Keratinocyte (primary cell): Measurements from ENCODE around the gene DBNDD1.

Source experiments
- CTCF ChIP-seq, 3 experiments: IDR thresholded peaks in 1 of 3; conservative IDR thresholded peaks in 1 of 3; optimal IDR thresholded peaks in 1 of 3; 2 replicates in 2 of 3; 3 replicates in 1 of 3; pipeline versions ENCODE3 to v1.5.1; 2011; ENCODE audit warnings: low read length in 3 of 3, mild to moderate bottlenecking in 3 of 3, moderate library complexity in 2 of 3, control low read depth in 1 of 3, inconsistent platforms in 1 of 3; ENCODE audit not compliant: insufficient read depth in 2 of 3; ENCODE audit errors: extremely low read depth in 1 of 3
- EZH2 ChIP-seq: IDR thresholded peaks from one replicate; pipeline ENCODE4 v1.6.1; 2012; ENCODE audit warnings: inconsistent platforms, mild to moderate bottlenecking, low read length, moderate library complexity

- TF ChIP-seq EZH2, result no peak
- no peak for TF ChIP-seq CTCF (optimal IDR thresholded peaks at IDR 0.05 in 1 of 3, IDR thresholded peaks at IDR 0.05 in 1 of 3, conservative IDR thresholded peaks at IDR 0.05 in 1 of 3; ENCODE audit: extremely low read depth in 1 of 3, insufficient read depth in 2 of 3, low read length in 3 of 3)
Measured at GRCh38 chr16:90018652-90019542, at the start of gene DBNDD1.
